Activated gamma-delta T cell treated with anti-CD3 and anti-CD28 coated beads, Interleukin-2, amount 50 U/mL, for 16 hours (primary cell): Measurements from ENCODE around the gene PAPPA2.
"Not testable (repeated sequence)": the region's sequence is repeated elsewhere in the genome, so short reads cannot be mapped to it uniquely, and the experiment has no call there.

Experiments
- DNase-seq: peaks from one replicate; pipeline ENCODE4 v3.0.0-alpha.2; 2020; ENCODE audit warnings: low read depth

The PAPPA2 gene, protein sequence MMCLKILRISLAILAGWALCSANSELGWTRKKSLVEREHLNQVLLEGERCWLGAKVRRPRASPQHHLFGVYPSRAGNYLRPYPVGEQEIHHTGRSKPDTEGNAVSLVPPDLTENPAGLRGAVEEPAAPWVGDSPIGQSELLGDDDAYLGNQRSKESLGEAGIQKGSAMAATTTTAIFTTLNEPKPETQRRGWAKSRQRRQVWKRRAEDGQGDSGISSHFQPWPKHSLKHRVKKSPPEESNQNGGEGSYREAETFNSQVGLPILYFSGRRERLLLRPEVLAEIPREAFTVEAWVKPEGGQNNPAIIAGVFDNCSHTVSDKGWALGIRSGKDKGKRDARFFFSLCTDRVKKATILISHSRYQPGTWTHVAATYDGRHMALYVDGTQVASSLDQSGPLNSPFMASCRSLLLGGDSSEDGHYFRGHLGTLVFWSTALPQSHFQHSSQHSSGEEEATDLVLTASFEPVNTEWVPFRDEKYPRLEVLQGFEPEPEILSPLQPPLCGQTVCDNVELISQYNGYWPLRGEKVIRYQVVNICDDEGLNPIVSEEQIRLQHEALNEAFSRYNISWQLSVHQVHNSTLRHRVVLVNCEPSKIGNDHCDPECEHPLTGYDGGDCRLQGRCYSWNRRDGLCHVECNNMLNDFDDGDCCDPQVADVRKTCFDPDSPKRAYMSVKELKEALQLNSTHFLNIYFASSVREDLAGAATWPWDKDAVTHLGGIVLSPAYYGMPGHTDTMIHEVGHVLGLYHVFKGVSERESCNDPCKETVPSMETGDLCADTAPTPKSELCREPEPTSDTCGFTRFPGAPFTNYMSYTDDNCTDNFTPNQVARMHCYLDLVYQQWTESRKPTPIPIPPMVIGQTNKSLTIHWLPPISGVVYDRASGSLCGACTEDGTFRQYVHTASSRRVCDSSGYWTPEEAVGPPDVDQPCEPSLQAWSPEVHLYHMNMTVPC (N-terminal part only)

GRCh38 chr1:176462674-176463378 is at the start of gene PAPPA2:
Gene PAPPA2 (plus strand): TSS chr1:176463175. CDS start chr1:176556323, 93,148 bp downstream.
- no peak for DNase-seq

DNA sequence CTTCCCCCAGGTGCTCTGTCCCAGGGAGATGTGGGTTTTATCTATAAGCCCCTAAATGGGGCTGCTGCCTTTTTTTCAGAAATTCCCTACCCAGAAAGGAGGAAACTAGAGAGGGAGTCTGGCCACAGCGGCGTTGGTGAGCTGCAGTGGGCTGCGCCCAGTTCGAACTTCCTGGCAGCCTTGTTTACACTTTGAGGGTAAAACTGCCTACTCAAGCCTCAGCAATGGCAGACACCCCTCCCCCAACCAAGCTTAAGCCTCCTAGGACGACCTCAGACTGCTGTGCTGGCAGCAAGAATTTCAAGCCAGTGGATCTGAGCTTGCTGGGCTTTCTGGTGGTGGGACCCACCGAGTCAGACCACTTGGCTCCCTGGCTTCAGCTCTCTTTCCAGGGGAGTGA is 46.2 kb upstream of the PAPPA2 start:
- no peak for DNase-seq

- DNase-seq: not testable (repeated sequence)
Measured at GRCh38 chr1:176419608-176420007, 43.4 kb upstream of the PAPPA2 start.

DNA sequence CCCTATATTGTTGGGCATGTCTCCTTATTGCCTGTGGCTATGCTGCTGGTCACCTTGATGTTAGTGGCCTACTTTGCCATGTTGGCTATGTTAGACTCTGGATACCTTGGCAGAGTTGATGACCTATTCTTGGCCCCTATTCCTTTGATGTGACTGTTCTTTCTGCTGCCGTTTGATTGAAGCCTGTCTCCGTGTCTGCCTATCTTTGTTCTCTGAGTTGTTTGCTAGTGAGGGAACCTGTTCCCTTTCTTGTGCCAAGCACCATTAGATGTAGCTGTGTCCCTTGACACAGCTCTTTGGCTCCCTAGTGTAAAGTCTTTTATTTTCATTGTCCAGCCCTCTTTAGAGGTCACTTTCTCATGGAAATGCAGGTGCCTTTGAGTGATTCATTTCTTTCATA is 28.7 kb upstream of the PAPPA2 start:
- no peak for DNase-seq

DNA sequence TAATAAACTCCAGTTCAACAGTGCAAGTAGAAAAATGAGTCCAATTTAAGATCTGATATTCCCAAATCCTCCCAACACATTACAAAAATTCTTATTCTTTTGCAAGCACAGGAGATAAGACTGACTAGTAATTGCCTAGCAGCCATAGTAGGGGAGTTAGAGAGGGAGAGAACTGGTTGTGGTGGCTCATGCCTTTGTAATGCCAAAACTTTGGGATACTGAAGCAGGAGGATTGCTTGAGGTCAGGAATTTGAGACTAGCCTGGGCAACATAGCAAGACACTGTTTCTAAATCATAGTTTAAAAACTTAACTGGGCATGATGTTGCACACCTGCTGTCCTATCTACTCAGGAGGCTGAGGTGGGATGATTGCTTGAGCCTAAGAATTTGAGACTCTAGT is 26.7 kb upstream of the PAPPA2 start:
- DNase-seq: no peak

DNA sequence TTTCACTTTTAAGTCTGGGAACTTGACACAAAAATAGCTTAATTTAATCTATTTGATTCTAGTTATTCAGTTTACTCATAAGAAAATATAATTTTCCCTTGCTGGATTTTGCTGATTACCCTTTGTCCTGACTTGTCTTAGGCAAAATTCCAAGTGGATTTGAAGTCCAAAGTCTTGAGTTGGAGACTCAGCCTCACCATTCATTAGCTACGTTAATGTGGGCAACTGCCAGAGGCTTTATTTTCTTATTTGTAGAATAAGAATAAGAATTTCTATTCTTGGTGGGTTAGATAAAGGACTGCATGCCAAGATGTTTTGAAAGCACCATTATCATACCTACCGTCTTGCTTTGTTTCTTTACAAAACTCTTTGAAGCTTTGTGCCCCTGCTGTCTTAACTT is 22.8 kb upstream of the PAPPA2 start:
- no peak for DNase-seq

GRCh38 chr1:176444286-176444685 is 18.7 kb upstream of the PAPPA2 start:
- no peak for DNase-seq

GRCh38 chr1:176445402-176445801 is 17.6 kb upstream of the PAPPA2 start:
- no peak for DNase-seq

GRCh38 chr1:176448340-176448739 is 14.6 kb upstream of the PAPPA2 start:
- no peak for DNase-seq

DNA sequence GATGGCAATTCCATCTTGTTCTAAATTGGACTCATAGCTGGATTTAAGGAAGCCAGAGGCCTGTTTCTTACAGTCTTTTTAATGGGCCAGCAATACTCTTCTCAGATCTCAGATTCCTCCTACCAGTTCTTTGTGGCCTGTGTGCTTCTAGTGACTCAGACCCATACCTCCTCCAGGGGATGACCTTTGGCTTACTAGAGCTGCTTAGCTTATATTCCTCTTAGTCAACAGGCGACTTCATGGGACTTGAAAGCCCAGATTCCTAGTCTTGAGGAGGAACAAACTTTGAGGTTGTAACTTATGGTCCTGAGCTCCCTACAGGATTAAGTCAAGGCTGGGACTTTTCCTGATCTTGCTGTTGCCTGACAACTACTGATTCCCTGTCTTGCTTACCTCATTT is 12.4 kb upstream of the PAPPA2 start:
- no peak for DNase-seq

DNA sequence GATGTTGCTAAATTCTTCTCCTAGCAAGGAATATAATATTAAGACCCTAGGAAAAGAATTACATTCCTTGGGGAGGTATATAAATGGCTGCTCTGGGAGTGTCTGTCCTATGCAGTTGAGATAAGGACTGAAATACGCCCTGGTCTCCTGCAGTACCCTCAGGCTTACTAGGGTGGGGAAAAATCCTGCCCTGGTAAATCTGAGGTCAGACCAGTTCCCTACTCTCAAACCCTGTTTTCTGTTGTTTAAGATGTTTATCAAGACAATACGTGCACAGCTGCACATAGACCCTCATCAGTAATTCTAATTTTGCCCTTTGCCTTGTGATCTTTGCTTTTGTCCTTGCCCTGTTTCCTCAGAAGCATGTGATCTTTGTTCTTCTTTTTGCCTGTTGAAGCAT is 11.2 kb upstream of the PAPPA2 start:
- DNase-seq: not testable (repeated sequence)

GRCh38 chr1:176456795-176457194 is 6.2 kb upstream of the PAPPA2 start:
- DNase-seq: no peak

- DNase-seq: no peak
Measured at GRCh38 chr1:176460544-176461336, 2.2 kb upstream of the PAPPA2 start.

- no peak for DNase-seq
Measured at GRCh38 chr1:176461576-176461975, 1.4 kb upstream of the PAPPA2 start.

DNA sequence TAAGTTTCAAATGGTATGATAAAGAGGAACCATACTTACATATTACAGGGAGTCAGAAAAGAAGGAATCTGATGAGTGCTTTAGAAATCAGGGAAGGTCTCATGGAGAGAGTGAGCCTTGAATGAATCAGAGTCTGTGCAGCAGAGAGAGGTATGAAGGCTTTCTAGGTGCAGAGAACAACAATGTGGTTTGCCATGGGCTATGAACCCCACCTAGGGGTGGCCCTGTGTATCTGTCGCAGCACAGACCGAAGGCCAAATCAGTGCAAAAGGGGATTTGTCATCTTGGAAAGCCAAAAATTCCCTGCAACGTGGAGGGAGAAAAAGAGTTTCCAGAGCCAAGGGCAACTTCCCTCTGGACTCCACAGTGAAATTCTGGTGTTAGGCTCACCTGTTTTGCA is 3.5 kb downstream of the PAPPA2 start:
- no peak for DNase-seq

- DNase-seq: no peak
Measured at GRCh38 chr1:176469450-176470010, 6.6 kb downstream of the PAPPA2 start.

DNA sequence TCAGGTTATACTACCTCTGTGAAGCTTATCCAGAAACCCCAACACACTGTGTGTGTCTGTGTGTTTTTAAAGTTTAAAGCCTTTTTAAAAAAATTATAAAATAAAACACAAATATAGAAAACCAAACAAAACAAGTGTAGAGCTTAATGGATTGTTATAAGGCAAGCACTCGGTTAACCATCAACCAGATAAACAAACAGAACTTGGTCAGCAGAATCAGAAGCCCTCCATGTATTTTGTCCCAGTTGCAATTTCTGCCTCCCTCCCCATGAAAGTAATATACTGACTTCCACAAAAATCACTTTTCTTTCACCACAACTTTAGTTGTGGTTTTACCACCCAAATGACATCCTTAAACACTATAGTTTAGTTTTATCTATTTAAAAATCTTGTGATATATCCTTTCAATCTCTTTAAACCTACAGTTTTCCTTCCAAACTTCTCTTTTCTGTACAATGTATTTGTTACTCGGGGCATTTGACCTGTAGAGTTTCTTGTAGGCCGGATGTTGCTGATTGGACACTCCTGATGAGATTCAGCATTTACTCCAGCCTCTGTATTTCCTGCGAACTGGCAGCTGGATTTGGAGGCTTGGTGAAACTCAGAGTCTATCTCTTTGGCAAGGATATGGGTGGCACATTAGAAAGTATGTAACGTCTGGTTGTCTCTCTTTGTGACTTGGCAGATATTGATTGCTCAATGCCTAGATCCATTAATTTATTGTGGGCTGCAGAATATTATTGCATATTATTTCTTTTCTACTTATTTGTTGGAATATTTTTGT is 8.6 kb downstream of the PAPPA2 start:
- DNase-seq: no peak

- no peak for DNase-seq
Measured at GRCh38 chr1:176479971-176480370, 17.0 kb downstream of the PAPPA2 start.

DNA sequence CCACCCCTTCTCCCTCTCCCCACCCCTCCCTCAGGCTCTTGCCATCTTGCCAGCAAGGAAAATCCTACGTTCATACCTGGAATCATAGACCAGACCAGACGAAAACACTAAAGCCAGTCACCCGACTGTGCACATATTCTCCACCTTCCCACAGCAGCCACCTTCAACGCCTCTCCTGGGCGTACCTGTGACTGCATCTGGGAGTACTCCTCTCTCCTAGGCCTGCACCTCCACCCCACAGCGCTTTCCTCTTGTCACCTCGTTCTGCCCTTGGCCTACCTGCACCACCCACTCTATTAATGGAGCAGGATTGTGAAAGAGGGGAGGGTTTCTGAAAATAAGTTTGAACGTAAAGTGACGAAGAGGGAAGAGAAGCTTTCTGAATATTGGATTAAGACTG is 17.8 kb downstream of the PAPPA2 start:
- DNase-seq: no peak

- DNase-seq: no peak
Measured at GRCh38 chr1:176485083-176485482, 22.1 kb downstream of the PAPPA2 start.
